MM.1S (cell line): ENCODE measurements around the gene FOXN3.

Source experiments
- DNase-seq: peaks from one replicate; pipeline ENCODE4 v3.0.0-alpha.2; 2015
- H2AFZ ChIP-seq: fragments of 300-600 bp; sonication (generic); 2 replicates; pipeline ENCODE4 v1.6.0; 2016; ENCODE audit warnings: antibody characterized with exemption, low read length
- H3F3A ChIP-seq: fragments of 300-600 bp; sonication (generic); 2 replicates; pipeline ENCODE4 v1.6.1; 2016; ENCODE audit warnings: mild to moderate bottlenecking, antibody characterized with exemption, low read length, moderate library complexity, mixed read lengths; ENCODE audit not compliant: insufficient read depth
- H3K27ac ChIP-seq: fragments of 300-600 bp; sonication (generic); 2 replicates; pipeline ENCODE4 v1.5.1; 2016; ENCODE audit warnings: mild to moderate bottlenecking, low read length
- H3K27me3 ChIP-seq: fragments of 300-600 bp; sonication (generic); replicated peaks from 2 replicates; pipeline ENCODE4 v1.6.0; 2016; ENCODE audit warnings: low read length; ENCODE audit not compliant: insufficient read depth
- H3K36me3 ChIP-seq: fragments of 300-600 bp; sonication (generic); replicated peaks from 2 replicates; pipeline ENCODE4 v1.6.1; 2016; ENCODE audit warnings: mild to moderate bottlenecking, low read length, mixed read lengths; ENCODE audit not compliant: insufficient read depth
- H3K4me1 ChIP-seq: fragments of 300-600 bp; sonication (generic); 2 replicates; pipeline ENCODE4 v1.6.1; 2016; ENCODE audit warnings: low read length, mixed read lengths
- H3K4me2 ChIP-seq: fragments of 300-600 bp; sonication (generic); 2 replicates; pipeline ENCODE4 v1.6.0; 2016; ENCODE audit warnings: low read depth, low read length
- H3K4me3 ChIP-seq: fragments of 300-600 bp; sonication (generic); 2 replicates; pipeline ENCODE4 v1.5.1; 2016; ENCODE audit warnings: low read length, mixed read lengths
- H3K79me2 ChIP-seq: fragments of 300-600 bp; sonication (generic); 2 replicates; pipeline ENCODE4 v1.6.1; 2016; ENCODE audit warnings: mixed run types, low read length, mixed read lengths
- H3K9ac ChIP-seq: fragments of 300-600 bp; sonication (generic); 2 replicates; pipeline ENCODE4 v1.6.1; 2016; ENCODE audit warnings: low read length, mixed read lengths
- H3K9me2 ChIP-seq: fragments of 300-600 bp; sonication (generic); replicated peaks from 2 replicates; pipeline ENCODE4 v1.6.1; 2016; ENCODE audit warnings: mild to moderate bottlenecking, low read length, mixed read lengths; ENCODE audit not compliant: insufficient read depth
- H3K9me3 ChIP-seq: fragments of 300-600 bp; sonication (generic); replicated peaks from 2 replicates; pipeline ENCODE4 v1.6.1; 2016; ENCODE audit warnings: mild to moderate bottlenecking, low read length, mixed read lengths; ENCODE audit not compliant: insufficient read depth
- H4K20me1 ChIP-seq: fragments of 300-600 bp; sonication (generic); 2 replicates; pipeline ENCODE4 v1.6.1; 2016; ENCODE audit warnings: mild to moderate bottlenecking, low read length, moderate library complexity, mixed read lengths; ENCODE audit not compliant: insufficient read depth
- EZH2 ChIP-seq: fragments of 300-600 bp; sonication (generic); optimal IDR thresholded peaks from 2 replicates; pipeline ENCODE3; 2017; ENCODE audit warnings: low read depth, mild to moderate bottlenecking, antibody characterized with exemption, low read length, mixed read lengths
- EZH2phosphoT487 ChIP-seq: fragments of 300-600 bp; sonication (generic); IDR thresholded peaks from 2 replicates; pipeline ENCODE4 v1.6.1; 2018; ENCODE audit warnings: antibody characterized with exemption, low read length
- TF ChIP-seq, protein P1 (sequence below): fragments of 300-600 bp; sonication (generic); IDR thresholded peaks from 2 replicates; pipeline ENCODE4 v1.5.1; 2016; ENCODE audit warnings: antibody characterized with exemption, low read length, mixed read lengths

FOXN3 gene

DNA sequence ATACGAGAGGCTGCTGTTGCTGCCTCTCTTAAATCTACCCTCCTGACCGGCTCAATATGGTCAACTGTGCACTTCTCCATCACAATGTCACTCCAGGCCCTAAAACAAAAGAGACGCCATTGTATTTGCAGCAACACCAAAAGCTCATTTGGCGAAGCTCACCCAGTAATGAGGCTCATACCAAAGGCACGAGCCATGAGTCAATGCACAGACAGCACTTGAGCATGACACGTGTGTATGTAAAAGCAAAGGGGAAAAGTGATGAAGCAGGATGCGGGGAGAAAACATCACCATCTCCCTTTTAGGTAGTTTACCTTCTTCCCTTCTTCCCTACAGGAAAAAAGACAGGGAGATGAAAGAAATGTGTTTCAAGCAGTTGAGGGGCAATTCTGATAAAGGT is 150.3 kb downstream of the FOXN3 start:
- peaks cover 64% of the 10 kb centered on the region for H3K79me2 ChIP-seq
- H3K4me1 ChIP-seq: no peaks in the 10 kb centered on the region
- H3K27me3 ChIP-seq: no peaks in the 10 kb centered on the region
- no peak overlapping the region for H3K4me2 ChIP-seq
- H3K9me2 ChIP-seq: no peaks in the 10 kb centered on the region
- TF ChIP-seq, protein P1, sequence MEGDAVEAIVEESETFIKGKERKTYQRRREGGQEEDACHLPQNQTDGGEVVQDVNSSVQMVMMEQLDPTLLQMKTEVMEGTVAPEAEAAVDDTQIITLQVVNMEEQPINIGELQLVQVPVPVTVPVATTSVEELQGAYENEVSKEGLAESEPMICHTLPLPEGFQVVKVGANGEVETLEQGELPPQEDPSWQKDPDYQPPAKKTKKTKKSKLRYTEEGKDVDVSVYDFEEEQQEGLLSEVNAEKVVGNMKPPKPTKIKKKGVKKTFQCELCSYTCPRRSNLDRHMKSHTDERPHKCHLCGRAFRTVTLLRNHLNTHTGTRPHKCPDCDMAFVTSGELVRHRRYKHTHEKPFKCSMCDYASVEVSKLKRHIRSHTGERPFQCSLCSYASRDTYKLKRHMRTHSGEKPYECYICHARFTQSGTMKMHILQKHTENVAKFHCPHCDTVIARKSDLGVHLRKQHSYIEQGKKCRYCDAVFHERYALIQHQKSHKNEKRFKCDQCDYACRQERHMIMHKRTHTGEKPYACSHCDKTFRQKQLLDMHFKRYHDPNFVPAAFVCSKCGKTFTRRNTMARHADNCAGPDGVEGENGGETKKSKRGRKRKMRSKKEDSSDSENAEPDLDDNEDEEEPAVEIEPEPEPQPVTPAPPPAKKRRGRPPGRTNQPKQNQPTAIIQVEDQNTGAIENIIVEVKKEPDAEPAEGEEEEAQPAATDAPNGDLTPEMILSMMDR: no peak
- TF ChIP-seq EZH2phosphoT487 (no peak), EZH2 (no peak)
- H3K27ac ChIP-seq: no peak overlapping the region
- H3F3A ChIP-seq: no peaks in the 10 kb centered on the region
- no peak for DNase-seq
- H2AFZ ChIP-seq: no peak overlapping the region
- no peak overlapping the region for H3K4me3 ChIP-seq
- H3K36me3 ChIP-seq: no peaks in the 10 kb centered on the region
- no peak overlapping the region for H3K9ac ChIP-seq
- no peaks in the 10 kb centered on the region for H4K20me1 ChIP-seq
- no peaks in the 10 kb centered on the region for H3K9me3 ChIP-seq

DNA sequence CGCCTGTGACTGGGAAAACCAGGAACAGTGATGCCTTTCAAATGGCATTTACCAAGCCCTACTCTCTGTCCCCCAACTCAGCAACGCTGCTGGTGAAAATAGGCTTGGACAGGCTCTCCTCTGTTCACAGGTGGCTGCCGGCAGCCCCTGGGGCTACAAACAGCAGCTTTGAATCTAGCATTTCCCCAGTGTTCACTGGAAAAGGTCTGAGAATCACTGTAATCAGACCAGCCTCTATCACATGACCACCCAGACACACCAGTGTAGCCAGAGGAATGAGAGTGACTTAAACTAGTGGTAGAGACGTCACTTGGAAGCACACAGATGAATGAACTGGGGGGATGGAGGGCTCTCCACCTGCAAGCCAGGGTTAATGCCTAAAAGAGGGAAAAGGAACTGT is 151.8 kb downstream of the FOXN3 start:
- Histone ChIP-seq H3F3A (no peaks in the 10 kb centered on the region), H2AFZ (no peak overlapping the region), H3K9me3 (no peaks in the 10 kb centered on the region), H3K4me2 (no peak overlapping the region), H3K79me2 (peaks cover 60% of the 10 kb centered on the region), H3K27me3 (no peaks in the 10 kb centered on the region), H3K4me3 (no peak overlapping the region), H4K20me1 (no peaks in the 10 kb centered on the region), H3K4me1 (no peaks in the 10 kb centered on the region), H3K36me3 (no peaks in the 10 kb centered on the region), H3K27ac (no peak overlapping the region), H3K9me2 (no peaks in the 10 kb centered on the region), H3K9ac (no peak overlapping the region)
- DNase-seq: no peak
- TF ChIP-seq, protein P1: no peak
- TF ChIP-seq EZH2 (no peak), EZH2phosphoT487 (no peak)

DNA sequence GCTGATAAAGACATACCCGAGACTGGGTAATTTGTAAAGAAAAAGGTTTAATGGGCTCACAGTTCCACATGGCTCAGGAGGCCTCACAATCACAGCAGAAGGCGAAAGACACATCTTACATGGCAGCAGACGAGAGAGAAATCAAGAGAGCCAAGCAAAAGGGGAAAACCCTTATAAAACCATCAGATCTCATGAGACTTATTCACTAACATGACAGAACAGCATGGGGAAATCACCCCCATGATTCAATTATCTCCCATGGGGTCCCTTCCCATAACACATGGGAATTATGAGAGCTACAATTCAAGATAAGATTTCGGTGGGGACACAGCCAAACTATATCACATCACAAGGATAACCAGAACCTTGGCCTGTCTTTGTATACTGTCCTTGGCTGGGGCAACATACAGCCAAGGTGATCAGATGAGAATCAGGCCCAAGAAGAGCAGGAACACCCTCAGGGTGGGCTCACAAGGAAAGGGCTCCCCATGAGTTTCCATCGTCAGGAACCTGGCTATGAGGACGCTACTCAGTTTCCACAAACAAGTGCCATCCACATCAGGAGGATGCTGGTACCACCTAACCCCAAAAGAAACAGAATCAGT is 152.7 kb downstream of the FOXN3 start:
- Histone ChIP-seq H3K9ac (no peak overlapping the region), H3K27me3 (no peaks in the 10 kb centered on the region), H3K9me3 (no peaks in the 10 kb centered on the region), H3K4me2 (no peak overlapping the region), H3F3A (no peaks in the 10 kb centered on the region), H3K79me2 (peaks cover 57% of the 10 kb centered on the region), H3K4me3 (no peak overlapping the region), H2AFZ (no peak overlapping the region), H4K20me1 (no peaks in the 10 kb centered on the region), H3K27ac (no peak overlapping the region), H3K4me1 (no peaks in the 10 kb centered on the region), H3K36me3 (no peaks in the 10 kb centered on the region), H3K9me2 (no peaks in the 10 kb centered on the region)
- DNase-seq: no peak
- TF ChIP-seq EZH2phosphoT487 (no peak), EZH2 (no peak)
- TF ChIP-seq, protein P1: no peak
